Measurements from ENCODE around the gene TRAK1.

DNA sequence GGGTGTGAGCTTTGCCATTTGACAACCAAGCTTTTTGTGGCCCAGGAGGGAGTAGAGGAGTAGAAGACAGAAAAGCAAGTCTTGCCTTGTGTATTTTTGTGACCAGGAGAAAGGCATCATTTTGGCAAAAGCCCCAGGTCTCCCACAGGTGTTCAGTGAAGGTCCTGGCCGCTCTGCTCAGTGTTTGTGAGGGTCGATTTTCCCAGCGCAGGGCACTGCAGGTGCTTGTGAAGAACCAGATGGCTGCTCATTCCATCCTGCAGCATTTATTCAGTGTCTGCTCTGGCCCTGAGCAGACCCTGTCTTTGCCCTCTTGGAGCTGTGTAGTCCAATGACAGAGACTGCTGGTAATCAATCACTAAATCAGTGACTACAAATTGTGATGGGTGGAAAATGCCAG is 19.5 kb downstream of the TRAK1 start:
- TF ChIP-seq EZH2 (IDR thresholded peaks at IDR 0.05) (no peak), POLR2AphosphoS5 (IDR thresholded peaks at IDR 0.05; ENCODE audit: borderline replicate concordance, low read depth, low read length) (no peak), FOXP2 (optimal IDR thresholded peaks at IDR 0.05; ENCODE audit: control extremely low read depth, extremely low read length, insufficient read depth) (no peak)
